Motor neuron (in vitro differentiated cells): ENCODE results near the gene HOXC6. TPM values are rescaled to one million over a fixed set of nuclear protein-coding genes. Genes with fewer than 3 reads are reported as not detected.
A peak's percentile ranks its signal among the peaks of the same experiment; 100 is the strongest.
"Not testable (repeated sequence)": the region's sequence is repeated elsewhere in the genome, so short reads cannot be mapped to it uniquely, and the experiment has no call there.

Source experiments
- ATAC-seq, 8 experiments: fragments of 200-7000 bp; cut with Tn5 transposase; replicated peaks in 6 of 8; 2 replicates each; pipeline ENCODE4 v1.8.0; 2021; ENCODE audit warnings: mild to moderate bottlenecking in 8 of 8, moderate library complexity in 8 of 8
- H3K27ac ChIP-seq, 2 donors: fragments of 250-450 bp; sonication (Bioruptor Pico); 2 replicates each; pipeline ENCODE4 v1.9.0; 2021; ENCODE audit warnings: antibody characterized with exemption in 2 of 2, mild to moderate bottlenecking in 2 of 2, moderate library complexity in 1 of 2
- H3K4me1 ChIP-seq, 2 donors: fragments of 250-450 bp; sonication (Bioruptor Pico); replicated peaks in 1 of 2; 2 replicates each; pipeline ENCODE4 v1.6.1; 2021; ENCODE audit warnings: antibody characterized with exemption in 2 of 2, mild to moderate bottlenecking in 2 of 2, moderate library complexity in 1 of 2
- H3K4me3 ChIP-seq, 5 donors: fragments of 250-450 bp; sonication (Bioruptor Pico); 2 replicates each; pipeline ENCODE4 v1.9.0; 2021; ENCODE audit warnings: antibody characterized with exemption in 5 of 5, mild to moderate bottlenecking in 5 of 5, moderate library complexity in 4 of 5
- WGBS, 10 experiments: fragments of 450-650 bp; shearing (Covaris generic); methylation state at CpG; one replicate each; pipeline ENCODE4 v1.0.0; 2022; 5-methylcytosine and 5-hydroxymethylcytosine counted together
- in situ Hi-C, 9 experiments: fragments of 400-800 bp; cut with MboI; loops; one replicate each; pipeline ENCODE4 v1.15.0; 2021; ENCODE audit warnings: low sequenced_read_pairs in 9 of 9, low pct_unique_long_range_greater_than_20kb in 2 of 9; ENCODE audit not compliant: unreplicated experiment in 9 of 9
- total RNA-seq, 8 experiments: library from RNA; unstranded; fragments of 300-600 nt; gene quantifications; 2 replicates each; pipeline versions ENCODE4 v1.2.3 to v1.2.4, GENCODE V29; 2022

Gene HOXC6
- total RNA-seq, 8 experiments from 2014 or later: 6.1 to 59.7 (median 22.2) TPM

DNA sequence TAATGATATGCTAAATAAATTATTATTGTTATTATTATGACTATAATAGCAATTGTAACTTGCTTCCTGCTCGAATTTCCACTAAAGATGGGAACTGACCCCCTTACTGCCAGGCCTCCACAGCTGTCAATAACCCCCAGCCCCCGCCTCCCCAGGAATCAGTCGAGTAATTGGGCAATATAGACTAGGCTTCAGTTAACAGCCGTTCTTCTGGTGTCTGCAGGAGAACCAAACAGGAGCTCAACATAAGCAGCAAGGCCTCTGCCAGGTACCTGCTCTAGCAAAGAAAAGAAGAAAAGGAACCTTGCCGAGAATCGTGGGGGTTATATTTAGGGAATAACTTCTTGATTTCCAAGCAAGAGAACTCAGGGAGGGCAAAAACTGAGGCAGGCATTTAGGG lies 47.2 kb downstream of the HOXC6 start:
- peaks cover 46 to 60% of the 10 kb centered on the region in 2 donors for H3K4me1 ChIP-seq
- H3K4me3 ChIP-seq: peak overlapping the region in 2 of 5 donors; percentile 6 to 7
- 0 to 71% (median 27%) methylated on average over 1 to 4 of the region's 6 CpGs; no CpG with 5 or more reads in 4 of the 10 experiments for WGBS, 10 experiments
- in situ Hi-C loops: no loop called here
- H3K27ac ChIP-seq: peak overlapping the region; percentile 72 to 100
- peak in 4 of 8 experiments; percentile 37 to 61 (median 53) for ATAC-seq

DNA sequence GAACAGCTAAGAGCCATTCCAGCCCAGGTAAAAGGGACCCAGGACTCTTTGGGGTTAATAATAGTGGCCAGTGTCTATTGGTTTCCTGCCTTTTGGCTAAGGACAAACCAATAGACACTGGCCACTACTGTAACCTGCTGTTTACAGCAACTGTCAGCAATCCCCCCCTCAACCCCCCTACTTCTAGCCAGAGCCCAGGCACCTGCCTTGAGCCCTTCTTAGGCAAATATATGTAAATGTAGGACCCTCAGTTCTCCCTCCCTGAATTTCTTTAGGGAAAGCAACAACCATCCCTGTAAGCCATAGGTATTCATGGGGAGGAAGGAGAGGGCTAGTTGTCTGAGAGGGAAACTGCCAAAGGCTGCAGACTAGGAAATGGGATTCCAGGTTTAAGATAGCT lies 47.7 kb downstream of the HOXC6 start:
- Histone ChIP-seq H3K4me1 (peaks cover 45 to 54% of the 10 kb centered on the region in 2 donors), H3K4me3 (peak overlapping the region in 2 of 5 donors; percentile 7 to 8), H3K27ac (peak overlapping the region; percentile 72 to 100)
- in situ Hi-C loops: no loop called here
- peak in 6 of 8 experiments; percentile 18 to 59 (median 37) for ATAC-seq

DNA sequence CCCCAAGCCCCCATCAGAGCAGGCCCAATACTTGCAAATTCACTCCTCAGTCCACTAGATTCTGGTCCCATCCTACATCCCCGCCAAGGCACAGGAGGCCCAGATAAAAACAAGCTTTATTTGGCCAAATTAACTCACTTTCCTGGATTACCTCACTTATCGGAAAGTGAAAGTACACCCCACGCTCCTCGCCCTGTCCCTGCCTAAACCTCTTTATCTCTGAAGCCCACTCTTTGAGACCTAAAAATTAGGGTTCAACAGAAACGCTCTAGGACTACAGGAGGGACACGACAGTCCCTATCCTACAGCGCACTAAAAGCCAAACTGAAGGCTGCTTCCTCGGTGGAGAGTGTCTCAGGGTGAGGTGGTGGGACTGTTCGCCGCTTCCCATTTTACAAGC lies 49.6 kb downstream of the HOXC6 start:
- Histone ChIP-seq H3K27ac (peak overlapping the region; percentile 76 to 100), H3K4me3 (peak overlapping the region; percentile 26 to 76 (median 52)), H3K4me1 (peaks cover 35 to 39% of the 10 kb centered on the region in 2 donors)
- in situ Hi-C loops, ATAC-seq: not testable (repeated sequence)
- 0 to 92% (median 41%) methylated on average over 1 to 5 of the region's 10 CpGs; no CpG with 5 or more reads in 3 of the 10 experiments for WGBS, 10 experiments

DNA sequence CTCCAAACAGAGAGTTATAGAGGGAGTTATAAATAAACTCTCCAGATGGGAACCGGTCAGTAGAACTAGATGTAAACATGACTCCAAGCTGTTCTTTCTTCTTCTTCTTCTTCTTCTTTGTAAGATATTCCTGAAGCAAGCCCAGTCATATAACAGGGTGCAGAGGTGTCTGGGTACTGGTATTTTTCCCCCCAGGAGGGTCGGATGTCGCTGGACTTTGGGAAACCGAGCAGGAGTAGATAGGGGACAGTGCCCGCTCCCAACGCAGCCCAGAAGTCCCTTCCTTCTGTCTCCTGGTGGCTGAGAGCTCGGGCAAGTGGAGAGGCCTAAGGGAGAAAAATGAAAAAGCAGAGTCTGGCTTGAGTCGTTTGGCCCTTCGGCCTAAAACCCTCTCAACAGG lies 50.9 kb downstream of the HOXC6 start:
- Histone ChIP-seq H3K4me1 (peaks cover 43 to 48% of the 10 kb centered on the region in 2 donors), H3K27ac (peak overlapping the region; percentile 98 to 100), H3K4me3 (peak overlapping the region; percentile 50 to 76 (median 52))
- ATAC-seq, in situ Hi-C loops: not testable (repeated sequence)
- 0 to 67% (median 9%) methylated on average over 1 to 6 of the region's 9 CpGs; no CpG with 5 or more reads in 4 of the 10 experiments for WGBS, 10 experiments

Other genes starting within 250 kb of the HOXC6 start
- gene HOXC13, start 89.6 kb upstream of the HOXC6 start, total RNA-seq: 1 to 10 TPM in 2 of 8 experiments, under 1 TPM in 4, not detected in 2; 0.05 to 4.7 (median 0.38) TPM
- gene HOXC12, start 73.5 kb upstream of the HOXC6 start, total RNA-seq: 1 to 10 TPM in 1 of 8 experiments, under 1 TPM in 5, not detected in 2; 0.13 to 5.2 (median 0.34) TPM
- gene HOXC11, start 55.3 kb upstream of the HOXC6 start, total RNA-seq: 1 to 10 TPM in 1 of 8 experiments, under 1 TPM in 5, not detected in 2; 0.08 to 9.5 (median 0.35) TPM
- gene HOTAIR, start 53.5 kb upstream of the HOXC6 start, total RNA-seq: 1 to 10 TPM in 1 of 8 experiments, under 1 TPM in 4, not detected in 3; 0.14 to 8.0 (median 0.42) TPM
- 10 to 100 TPM in 1 of 8 experiments, 1 to 10 TPM in 2, under 1 TPM in 2, not detected in 3; 0.14 to 75.5 (median 1.0) TPM for gene HOXC10, start 43.3 kb upstream of the HOXC6 start, total RNA-seq
- gene HOXC9, start 28.3 kb upstream of the HOXC6 start, total RNA-seq: 10 to 100 TPM in 2 of 8 experiments, 1 to 10 TPM in 6; 1.2 to 21.2 (median 2.3) TPM
- 10 to 100 TPM in 3 of 8 experiments, 1 to 10 TPM in 3, under 1 TPM in 2; 0.33 to 20.6 (median 4.9) TPM for gene HOXC8, start 19.5 kb upstream of the HOXC6 start, total RNA-seq
- 10 to 100 TPM in 4 of 8 experiments, 1 to 10 TPM in 4; 4.4 to 49.2 (median 10.4) TPM for gene HOXC5, start 4.6 kb downstream of the HOXC6 start, total RNA-seq
- gene HOXC4, start 25.4 kb downstream of the HOXC6 start, total RNA-seq: 10 to 100 TPM in 7 of 8 experiments, 1 to 10 TPM in 1; 9.5 to 73.9 (median 40.4) TPM
- gene SMUG1, start 160.5 kb downstream of the HOXC6 start, total RNA-seq: 10 to 100 TPM; 22.7 to 55.9 (median 32.2) TPM